HEK293 (cell line): Measurements from ENCODE around the gene ABHD16A.

Experiments used
- ELK4 ChIP-seq: IDR thresholded peaks from 2 replicates; pipeline ENCODE4 v1.6.1; 2011; ENCODE audit warnings: mild to moderate bottlenecking, low read depth, low read length, borderline replicate concordance
- GLI4 ChIP-seq: fragments of 450-650 bp; formaldehyde crosslinking; IDR thresholded peaks from 2 replicates; pipeline ENCODE4 v1.5.1; 2016; ENCODE audit warnings: missing biosample characterization, missing genetic modification characterization
- HIC1 ChIP-seq: fragments of 450-650 bp; formaldehyde crosslinking; IDR thresholded peaks from 2 replicates; pipeline ENCODE4 v1.5.1; 2016; ENCODE audit warnings: missing biosample characterization, missing genetic modification characterization
- HOXC10 ChIP-seq: sonication (generic); formaldehyde crosslinking; IDR thresholded peaks from 2 replicates; pipeline ENCODE4 v1.8.1; 2023; ENCODE audit warnings: mild to moderate bottlenecking, missing genetic modification reagents
- KLF7 ChIP-seq: fragments of 450-650 bp; formaldehyde crosslinking; IDR thresholded peaks from 2 replicates; pipeline ENCODE4 v1.5.1; 2016; ENCODE audit warnings: missing biosample characterization, missing genetic modification characterization, borderline replicate concordance
- KLF8 ChIP-seq: fragments of 450-650 bp; formaldehyde crosslinking; IDR thresholded peaks from 2 replicates; pipeline ENCODE4 v1.5.1; 2016; ENCODE audit warnings: missing biosample characterization, missing genetic modification characterization
- PRDM2 ChIP-seq: fragments of 450-650 bp; formaldehyde crosslinking; IDR thresholded peaks from 2 replicates; pipeline ENCODE4 v1.5.1; 2016; ENCODE audit warnings: missing biosample characterization, missing genetic modification characterization, borderline replicate concordance
- SCRT2 ChIP-seq: fragments of 450-650 bp; formaldehyde crosslinking; IDR thresholded peaks from 2 replicates; pipeline ENCODE4 v1.5.1; 2016; ENCODE audit warnings: missing biosample characterization, missing genetic modification characterization
- SETDB1 ChIP-seq: IDR thresholded peaks from one replicate; pipeline ENCODE4 v1.6.1; 2017; ENCODE audit warnings: mild to moderate bottlenecking, low read length, moderate library complexity, mixed read lengths; ENCODE audit not compliant: insufficient read length
- SP3 ChIP-seq: fragments of 450-650 bp; formaldehyde crosslinking; IDR thresholded peaks from 2 replicates; pipeline ENCODE4 v1.5.1; 2016; ENCODE audit warnings: missing biosample characterization, missing genetic modification characterization
- WT1 ChIP-seq: fragments of 450-650 bp; formaldehyde crosslinking; IDR thresholded peaks from 2 replicates; pipeline ENCODE4 v1.5.1; 2016; ENCODE audit warnings: missing biosample characterization, missing genetic modification characterization
- ZBTB10 ChIP-seq: fragments of 450-650 bp; formaldehyde crosslinking; IDR thresholded peaks from 2 replicates; pipeline ENCODE4 v1.5.1; 2016; ENCODE audit warnings: missing biosample characterization, missing genetic modification characterization
- ZFHX2 ChIP-seq: fragments of 450-650 bp; formaldehyde crosslinking; conservative IDR thresholded peaks from 2 replicates; pipeline ENCODE4 v1.5.1; 2016; ENCODE audit warnings: missing biosample characterization, missing genetic modification characterization
- ZNF121 ChIP-seq: fragments of 450-650 bp; formaldehyde crosslinking; IDR thresholded peaks from 2 replicates; pipeline ENCODE4 v1.5.1; 2016; ENCODE audit warnings: missing biosample characterization, missing genetic modification characterization
- ZNF132 ChIP-seq: fragments of 450-650 bp; formaldehyde crosslinking; IDR thresholded peaks from 2 replicates; pipeline ENCODE4 v1.5.1; 2017; ENCODE audit warnings: missing biosample characterization, missing genetic modification characterization, borderline replicate concordance
- ZNF175 ChIP-seq: fragments of 450-650 bp; formaldehyde crosslinking; IDR thresholded peaks from 2 replicates; pipeline ENCODE4 v1.5.1; 2016; ENCODE audit warnings: missing biosample characterization, missing genetic modification characterization
- ZNF2 ChIP-seq: fragments of 450-650 bp; formaldehyde crosslinking; IDR thresholded peaks from 2 replicates; pipeline ENCODE4 v1.5.1; 2016; ENCODE audit warnings: missing biosample characterization, missing genetic modification characterization
- ZNF501 ChIP-seq: fragments of 450-650 bp; formaldehyde crosslinking; IDR thresholded peaks from 2 replicates; pipeline ENCODE4 v1.5.1; 2016; ENCODE audit warnings: missing biosample characterization, missing genetic modification characterization
- ZNF530 ChIP-seq: fragments of 450-650 bp; formaldehyde crosslinking; IDR thresholded peaks from 2 replicates; pipeline ENCODE4 v1.5.1; 2016; ENCODE audit warnings: low read depth, missing biosample characterization, missing genetic modification characterization
- ZNF561 ChIP-seq: fragments of 450-650 bp; IDR thresholded peaks from 2 replicates; pipeline ENCODE4 v1.5.1; 2018; ENCODE audit warnings: missing biosample characterization, missing genetic modification characterization, borderline replicate concordance
- ZNF580 ChIP-seq: fragments of 450-650 bp; formaldehyde crosslinking; IDR thresholded peaks from 2 replicates; pipeline ENCODE4 v1.5.1; 2016; ENCODE audit warnings: missing biosample characterization, missing genetic modification characterization
- ZNF600 ChIP-seq: fragments of 450-650 bp; formaldehyde crosslinking; IDR thresholded peaks from 2 replicates; pipeline ENCODE4 v1.5.1; 2016; ENCODE audit warnings: missing biosample characterization, missing genetic modification characterization
- ZNF785 ChIP-seq: fragments of 450-650 bp; formaldehyde crosslinking; IDR thresholded peaks from 2 replicates; pipeline ENCODE4 v1.5.1; 2016; ENCODE audit warnings: missing biosample characterization, missing genetic modification characterization
- ZNF837 ChIP-seq: fragments of 450-650 bp; formaldehyde crosslinking; IDR thresholded peaks from 2 replicates; pipeline ENCODE4 v1.5.1; 2016; ENCODE audit warnings: missing biosample characterization, missing genetic modification characterization
- TF ChIP-seq, protein P1 (sequence below): fragments of 450-650 bp; formaldehyde crosslinking; IDR thresholded peaks from 2 replicates; pipeline ENCODE4 v1.5.1; 2017; ENCODE audit warnings: missing biosample characterization, missing genetic modification characterization

ABHD16A gene

DNA sequence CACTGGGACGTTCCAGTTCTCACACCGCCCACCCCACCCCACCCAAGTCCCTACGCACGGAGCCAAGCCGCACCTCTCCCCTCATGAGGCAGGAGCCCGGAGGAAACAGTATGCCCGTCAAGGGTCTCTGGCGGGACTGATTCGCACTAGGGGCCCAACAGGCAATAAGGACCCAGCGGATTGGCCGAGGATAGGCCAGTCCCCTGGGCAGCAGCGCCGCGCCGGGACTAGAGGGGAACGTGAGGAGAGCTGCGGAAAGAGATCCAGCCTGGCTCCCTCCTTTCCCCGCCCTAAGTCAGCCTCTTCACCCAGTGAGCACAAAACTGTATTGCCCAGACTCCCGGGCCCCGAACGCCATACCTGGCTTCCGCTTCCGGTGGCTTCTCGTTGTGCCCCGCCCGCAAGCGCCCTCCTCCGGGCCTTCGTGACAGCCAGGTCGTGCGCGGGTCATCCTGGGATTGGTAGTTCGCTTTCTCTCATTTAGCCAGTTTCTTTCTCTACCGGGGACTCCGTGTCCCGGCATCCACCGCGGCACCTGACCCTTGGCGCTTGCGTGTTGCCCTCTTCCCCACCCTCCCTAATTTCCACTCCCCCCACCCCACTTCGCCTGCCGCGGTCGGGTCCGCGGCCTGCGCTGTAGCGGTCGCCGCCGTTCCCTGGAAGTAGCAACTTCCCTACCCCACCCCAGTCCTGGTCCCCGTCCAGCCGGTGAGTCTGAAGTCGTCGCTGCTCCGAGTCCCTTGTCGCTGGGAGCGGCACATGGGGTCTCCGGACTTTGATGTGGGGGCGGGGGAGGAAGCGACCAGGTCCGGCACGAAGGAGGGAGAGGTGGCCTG is 37.4 kb downstream of the ABHD16A start, which contains the start of gene CSNK2B (continued):
- TF ChIP-seq PRDM2, result no peak
- TF ChIP-seq ZNF561 (tag by site-specific recombination), result peak; percentile 44
- TF ChIP-seq SETDB1, result no peak
- TF ChIP-seq ZNF175 (tag by site-specific recombination), result no peak
- TF ChIP-seq GLI4 (tag by site-specific recombination), result no peak
- TF ChIP-seq ZNF530, result no peak
- no peak for TF ChIP-seq ZNF785 (tag by site-specific recombination)
- peak; percentile 9; the same call in 1 of the 2 replicates for TF ChIP-seq ZNF600
- no peak for TF ChIP-seq ZNF2 (tag by site-specific recombination)
- TF ChIP-seq WT1, result peak; percentile 71
- no peak for TF ChIP-seq ZNF837
- peak; percentile 6 for TF ChIP-seq SCRT2 (tag by site-specific recombination)
- TF ChIP-seq ZNF501 (tag by site-specific recombination), result 0 out of 2 replicates have a peak, but pooled peaks have one; percentile 36
- TF ChIP-seq ZNF121 (tag by site-specific recombination), result no peak
- no peak for TF ChIP-seq HOXC10 (CRISPR knock-in tag)
- no peak for TF ChIP-seq ZBTB10 (tag by site-specific recombination)
- TF ChIP-seq, protein P1, sequence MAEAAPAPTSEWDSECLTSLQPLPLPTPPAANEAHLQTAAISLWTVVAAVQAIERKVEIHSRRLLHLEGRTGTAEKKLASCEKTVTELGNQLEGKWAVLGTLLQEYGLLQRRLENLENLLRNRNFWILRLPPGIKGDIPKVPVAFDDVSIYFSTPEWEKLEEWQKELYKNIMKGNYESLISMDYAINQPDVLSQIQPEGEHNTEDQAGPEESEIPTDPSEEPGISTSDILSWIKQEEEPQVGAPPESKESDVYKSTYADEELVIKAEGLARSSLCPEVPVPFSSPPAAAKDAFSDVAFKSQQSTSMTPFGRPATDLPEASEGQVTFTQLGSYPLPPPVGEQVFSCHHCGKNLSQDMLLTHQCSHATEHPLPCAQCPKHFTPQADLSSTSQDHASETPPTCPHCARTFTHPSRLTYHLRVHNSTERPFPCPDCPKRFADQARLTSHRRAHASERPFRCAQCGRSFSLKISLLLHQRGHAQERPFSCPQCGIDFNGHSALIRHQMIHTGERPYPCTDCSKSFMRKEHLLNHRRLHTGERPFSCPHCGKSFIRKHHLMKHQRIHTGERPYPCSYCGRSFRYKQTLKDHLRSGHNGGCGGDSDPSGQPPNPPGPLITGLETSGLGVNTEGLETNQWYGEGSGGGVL, result peak; percentile 80
- no peak for TF ChIP-seq ZNF132 (tag by site-specific recombination)
- TF ChIP-seq SP3 (tag by site-specific recombination), result peak; percentile 99
- TF ChIP-seq HIC1 (tag by site-specific recombination), result peak; percentile 42; the same call in 1 of the 2 replicates
- TF ChIP-seq KLF8, result peak; percentile 76
- TF ChIP-seq KLF7 (tag by site-specific recombination), result no peak; the same call in 1 of the 2 replicates
- peak; percentile 32; the same call in 1 of the 2 replicates for TF ChIP-seq ZNF580
- peak; percentile 65 for TF ChIP-seq ZFHX2 (tag by site-specific recombination)
- TF ChIP-seq ELK4, result peak; percentile 74; the same call in 1 of the 2 replicates
